HG02840 (cell line): ENCODE results near the gene WEE2.
"Not testable (repeated sequence)": the region's sequence is repeated elsewhere in the genome, so short reads cannot be mapped to it uniquely, and the experiment has no call there.

Experiments used
- ATAC-seq: cut with Tn5 transposase; IDR thresholded peaks from one replicate; pipeline ENCODE4 v1.9.1; 2021; ENCODE audit warnings: mild to moderate bottlenecking, moderate library complexity, moderate number of reproducible peaks; ENCODE audit not compliant: unreplicated experiment, low FRiP score

WEE2 gene

DNA sequence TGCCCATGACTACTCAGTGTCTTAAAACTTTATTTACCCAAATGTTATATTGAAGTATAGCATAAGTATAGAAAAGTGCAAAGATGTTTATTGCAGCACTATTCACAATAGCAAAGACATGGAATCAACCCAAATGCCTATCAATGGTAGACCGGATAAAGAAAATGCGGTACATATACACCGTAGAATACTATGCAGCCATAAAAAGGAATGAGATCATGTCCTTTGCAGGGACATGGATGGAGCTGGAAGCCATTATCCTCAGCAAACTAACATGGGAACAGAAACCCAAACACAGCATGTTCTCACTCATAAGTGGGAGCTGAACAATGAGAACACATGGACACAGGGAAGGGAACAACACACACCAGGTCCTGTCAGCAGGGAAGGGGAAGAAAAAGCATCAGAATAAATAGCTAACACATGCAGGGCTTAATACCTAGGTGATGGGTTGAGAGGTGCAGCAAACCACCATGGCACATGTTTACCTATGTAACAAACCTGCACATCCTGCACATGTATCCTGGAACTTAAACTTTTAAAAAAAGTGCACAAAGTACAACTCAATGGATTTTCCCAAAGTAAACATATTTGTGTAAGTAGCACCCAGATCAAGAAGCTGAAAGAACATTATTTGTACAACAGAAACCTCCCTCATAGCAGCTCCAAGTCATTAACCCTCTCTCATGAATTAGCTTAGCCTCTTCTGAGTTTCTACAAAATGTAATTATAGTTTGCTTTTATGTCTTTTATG is 18.9 kb upstream of the WEE2 start:
- not testable (repeated sequence) for ATAC-seq

DNA sequence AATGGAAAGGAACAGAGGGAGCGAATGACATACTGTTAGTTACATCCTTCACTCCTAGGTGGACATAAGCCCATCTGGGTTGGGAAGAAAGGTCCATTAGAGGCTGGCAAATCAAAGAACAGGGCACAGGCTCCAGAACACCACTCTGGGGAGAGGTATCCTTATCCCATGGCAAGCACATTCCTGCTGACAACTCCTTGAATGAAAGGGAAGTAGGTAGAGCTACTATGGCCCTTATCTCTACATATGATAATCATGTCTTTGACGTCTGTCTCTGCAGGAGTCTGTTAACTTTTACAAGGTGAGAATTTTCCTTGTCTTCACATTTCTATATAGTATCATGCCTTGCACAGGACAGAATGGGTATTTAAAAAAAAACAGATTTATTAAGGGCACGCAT is 16.6 kb upstream of the WEE2 start:
- ATAC-seq, result no peak

GRCh38 chr7:141691961-141692360 is 16.2 kb upstream of the WEE2 start:
- ATAC-seq, result no peak

DNA sequence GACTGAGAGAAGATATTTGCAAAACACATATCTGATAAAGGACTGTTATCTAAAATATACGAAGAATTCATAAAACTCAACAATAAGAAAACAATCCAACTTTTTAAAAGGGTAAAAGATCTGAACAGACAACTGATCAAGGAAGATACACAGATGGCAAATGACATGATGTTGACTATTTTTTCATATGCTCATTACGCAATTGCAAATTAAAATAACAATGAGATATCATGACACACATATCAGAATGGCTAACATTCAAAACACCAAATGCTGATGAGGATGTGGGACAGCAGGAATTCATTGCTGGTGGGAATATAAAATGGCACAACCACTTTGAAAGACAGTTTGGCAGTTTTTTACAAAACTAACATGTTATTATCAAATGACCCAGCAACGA is 15.1 kb upstream of the WEE2 start:
- ATAC-seq, result no peak

GRCh38 chr7:141695803-141696289 is 12.3 kb upstream of the WEE2 start:
- no peak for ATAC-seq

DNA sequence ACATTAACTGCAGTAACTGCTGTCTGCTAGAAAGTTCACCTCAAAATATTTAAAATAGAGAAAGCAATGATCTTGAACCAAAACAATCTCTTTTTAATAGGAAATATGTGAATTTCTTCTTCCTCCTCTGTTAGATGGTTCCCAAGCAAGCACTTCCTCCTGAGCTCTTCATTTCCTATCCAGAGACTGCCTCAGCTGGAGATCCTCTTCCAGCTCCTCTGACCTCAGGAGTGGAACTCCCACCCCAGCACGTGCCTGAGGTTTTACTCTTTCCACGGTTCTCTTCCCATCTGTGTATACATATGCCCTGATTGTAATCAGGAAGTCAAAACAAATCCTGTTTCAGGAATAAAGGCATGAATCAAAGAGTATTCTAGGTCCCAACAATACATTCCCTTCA is 11.8 kb upstream of the WEE2 start:
- ATAC-seq, result no peak

- ATAC-seq, result no peak
Observed at GRCh38 chr7:141697211-141697871, 10.8 kb upstream of the WEE2 start.

GRCh38 chr7:141698247-141699015 is 9.7 kb upstream of the WEE2 start:
- ATAC-seq, result no peak

DNA sequence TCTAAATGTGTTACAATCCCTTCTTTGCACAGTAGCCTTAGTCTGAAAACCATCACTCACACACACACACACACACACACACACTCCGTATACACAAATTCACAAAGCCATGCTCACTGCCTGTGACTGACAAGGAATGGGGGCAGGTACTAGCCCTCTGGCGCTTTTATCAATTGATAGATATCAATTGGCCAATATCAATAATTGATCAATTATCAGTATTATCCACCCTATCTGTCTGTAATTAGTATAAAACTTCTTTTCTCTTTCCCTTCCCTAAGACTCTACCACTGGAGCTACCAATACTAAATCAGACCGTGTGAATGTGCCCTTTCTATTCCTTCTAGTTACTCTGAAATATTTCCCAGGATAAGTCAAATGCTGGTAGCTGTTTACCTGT is 8.3 kb upstream of the WEE2 start:
- ATAC-seq, result no peak

DNA sequence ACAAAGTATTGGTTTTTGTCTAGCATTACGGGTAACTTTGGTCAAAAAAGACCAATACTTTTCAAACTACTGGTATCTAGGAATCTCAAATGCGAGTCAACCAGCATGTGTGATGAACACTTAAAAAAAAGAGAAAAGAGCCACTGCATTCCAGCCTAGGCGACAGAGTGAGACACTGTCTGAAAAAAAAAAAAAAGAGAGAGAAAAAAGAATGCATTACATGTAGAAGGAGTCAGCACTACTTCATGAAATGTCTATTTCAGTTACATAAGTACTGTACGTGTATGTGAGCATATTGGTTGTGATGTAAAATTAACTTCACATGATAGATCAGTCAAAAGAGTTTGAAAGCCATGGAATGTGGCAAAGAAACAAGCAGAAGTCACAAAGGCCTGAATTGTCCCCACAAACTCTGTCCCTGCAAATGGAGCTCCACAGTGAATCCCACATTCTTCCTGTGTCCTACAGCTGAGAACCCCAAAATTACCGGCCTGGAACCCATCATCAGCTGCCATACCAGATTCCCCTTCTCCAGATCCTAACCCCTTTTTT is 7.8 kb upstream of the WEE2 start:
- ATAC-seq, result no peak

- no peak for ATAC-seq
Observed at GRCh38 chr7:141700848-141701371, 7.2 kb upstream of the WEE2 start.

DNA sequence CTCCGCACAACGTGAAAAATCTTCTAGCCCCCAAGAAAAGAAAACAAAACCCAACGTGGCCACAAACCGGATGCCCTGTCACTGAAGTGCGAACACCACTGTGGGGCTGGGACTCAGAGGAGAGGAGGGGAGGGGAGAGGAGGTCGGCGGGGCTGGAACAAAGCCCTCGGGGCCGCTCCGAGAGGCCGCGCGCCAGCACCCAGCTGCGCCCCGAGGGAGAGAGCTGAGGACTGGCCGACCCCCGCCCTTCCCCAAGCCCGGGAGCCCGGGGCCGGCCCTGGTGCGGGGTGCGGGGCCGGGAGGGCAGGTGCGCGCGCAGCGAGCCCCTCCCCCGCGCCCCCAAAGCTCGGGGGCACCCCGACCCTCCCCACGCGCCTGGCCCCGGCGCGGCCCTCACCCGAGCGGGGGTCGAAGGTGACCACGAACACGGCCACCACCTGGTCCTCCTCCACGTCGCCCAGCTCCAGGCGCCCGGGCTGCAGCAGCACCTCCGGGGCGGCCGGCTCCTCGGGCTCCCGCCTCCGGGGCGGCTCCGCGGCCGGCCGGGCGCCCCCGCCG is 6.6 kb upstream of the WEE2 start:
- ATAC-seq, result peak; percentile 75

DNA sequence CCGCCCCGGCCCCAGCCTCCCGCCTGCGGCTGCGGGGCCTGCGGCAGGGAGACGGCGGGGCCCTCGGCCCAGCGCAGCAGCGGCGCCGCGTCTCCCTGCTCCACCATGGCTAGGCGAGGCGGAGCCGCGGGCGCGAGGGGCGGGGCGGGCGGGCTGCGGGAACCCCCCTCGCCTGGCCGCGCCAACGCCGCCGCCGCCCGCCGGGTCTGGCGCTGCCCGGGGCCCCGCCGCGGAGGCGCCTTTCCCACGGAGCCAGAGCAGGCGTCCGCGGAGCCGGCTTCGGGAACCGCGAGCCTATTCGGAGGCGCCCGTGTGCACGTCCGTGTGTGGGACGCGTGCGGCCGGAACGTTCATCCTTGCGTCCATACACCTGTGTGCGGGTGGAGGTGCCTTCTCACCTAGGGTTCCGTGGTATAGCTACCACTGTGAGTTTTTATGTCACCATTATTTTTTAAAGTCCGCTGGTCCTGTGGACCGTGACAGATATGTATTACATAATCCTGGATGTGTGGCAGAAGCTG is 6.0 kb upstream of the WEE2 start, which contains the start of gene DENND11:
Gene DENND11, minus strand, starts transcription at position 120 of the 521 bp plus-strand sequence. Its CDS starts 13 bp downstream, at position 107.
- ATAC-seq, result peak; percentile 78

GRCh38 chr7:141702892-141703291 is 5.3 kb upstream of the WEE2 start:
- no peak for ATAC-seq

DNA sequence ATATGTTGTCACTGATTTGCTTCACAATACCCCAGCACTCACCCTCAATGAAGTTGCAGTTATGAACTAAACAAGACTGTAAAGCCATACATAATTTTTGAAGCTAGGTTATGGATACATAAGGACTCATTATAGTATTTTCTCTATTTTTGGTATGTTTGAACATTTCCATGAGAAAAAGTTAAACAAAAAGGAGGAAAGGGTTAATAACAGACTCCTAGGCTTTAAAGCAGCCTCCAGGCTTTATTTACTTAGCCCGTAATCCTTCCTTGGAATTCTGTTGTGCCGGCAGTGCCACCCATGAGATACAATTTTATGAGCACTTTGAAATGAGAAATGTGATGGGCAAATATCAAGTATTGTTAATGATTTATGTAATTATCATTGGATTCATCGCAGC is 4.0 kb upstream of the WEE2 start:
- ATAC-seq, result no peak

DNA sequence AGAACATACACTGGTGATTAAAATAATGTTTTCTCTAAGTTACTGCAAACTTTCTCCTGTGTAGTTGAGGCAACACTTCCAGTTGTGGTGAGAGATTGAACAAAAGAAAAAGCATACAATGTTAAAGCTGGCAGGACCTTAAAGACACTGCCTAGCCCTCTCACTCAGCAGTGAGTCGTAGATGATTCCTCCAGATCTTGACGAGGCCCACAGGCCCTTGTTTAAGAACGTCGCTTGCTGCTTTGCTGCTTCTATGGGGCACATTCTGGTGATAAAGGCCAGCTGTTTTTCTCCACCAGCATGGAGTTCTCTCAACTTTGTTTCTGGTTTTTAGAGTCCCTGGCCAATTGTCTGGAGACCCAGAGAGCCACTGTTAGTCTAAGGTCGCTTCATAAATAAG is 3.4 kb upstream of the WEE2 start:
- no peak for ATAC-seq

GRCh38 chr7:141706239-141707064 is 1.7 kb upstream of the WEE2 start:
- ATAC-seq, result no peak

DNA sequence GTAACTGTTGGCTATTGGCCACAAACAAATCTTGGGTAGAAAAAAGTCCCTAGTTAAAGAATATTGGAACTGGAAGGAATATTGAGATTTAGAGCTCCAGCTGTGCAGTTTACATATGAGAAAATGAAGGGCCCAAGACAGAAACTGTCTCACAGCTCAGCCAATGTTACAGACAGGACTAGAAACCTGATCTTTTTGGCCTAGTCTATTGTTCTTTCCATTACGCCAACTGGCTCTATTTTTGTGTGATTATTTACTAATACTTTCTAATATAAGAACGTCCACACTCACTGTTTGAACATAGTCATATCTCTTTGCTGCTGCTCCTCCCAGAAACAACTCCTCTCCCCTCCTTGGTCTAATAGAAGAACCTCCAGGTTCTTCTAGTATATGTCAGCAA is 1.2 kb downstream of the WEE2 start:
- ATAC-seq, result no peak

GRCh38 chr7:141709749-141710148 is 1.6 kb downstream of the WEE2 start:
- no peak for ATAC-seq
